ENCODE data around the gene CEP170B.
"Not testable (repeated sequence)": the region's sequence is repeated elsewhere in the genome, so short reads cannot be mapped to it uniquely, and the experiment has no call there.

The CEP170B gene

GRCh38 chr14:104888489-104889374, 23.7 kb downstream of the CEP170B start:
- no peak for TF ChIP-seq CTCF (IDR thresholded peaks at IDR 0.05)
- Histone ChIP-seq H3K27me3 (no peaks in the 10 kb centered on the region), H3K4me1 (no peaks in the 10 kb centered on the region), H3K9me3 (no peaks in the 10 kb centered on the region), H3K27ac (no peak overlapping the region), H3K4me3 (no peak overlapping the region), H3K36me3 (peaks cover 29 to 68% (median 49%) of the 10 kb centered on the region in 3 donors)
- DNase-seq, result peak in 1 of 2 donors; percentile 60
- intact Hi-C loops (cut with DNase I; ENCODE audit: low total_unique reads), result no loop called here

GRCh38 chr14:104889375-104889757, 24.3 kb downstream of the CEP170B start:
- Histone ChIP-seq H3K4me3 (no peak overlapping the region), H3K27ac (no peak overlapping the region), H3K9me3 (no peaks in the 10 kb centered on the region), H3K36me3 (peaks cover 23 to 68% (median 43%) of the 10 kb centered on the region in 3 donors), H3K27me3 (no peaks in the 10 kb centered on the region), H3K4me1 (no peaks in the 10 kb centered on the region)
- no peak for TF ChIP-seq CTCF (IDR thresholded peaks at IDR 0.05)
- intact Hi-C loops (cut with DNase I; ENCODE audit: low total_unique reads), result no loop called here
- DNase-seq, result peak in 1 of 2 donors; percentile 61

- H3K27me3 ChIP-seq; H3K27ac ChIP-seq; H3K9me3 ChIP-seq; H3K4me1 ChIP-seq; H3K4me3 ChIP-seq; intact Hi-C loops (cut with DNase I; ENCODE audit: low total_unique reads): not testable (repeated sequence)
- peaks cover 23 to 70% (median 44%) of the 10 kb centered on the region in 3 donors for H3K36me3 ChIP-seq
- DNase-seq, result peak in 1 of 2 donors; percentile 11
Observed at GRCh38 chr14:104890292-104890691, 25.2 kb downstream of the CEP170B start.

- no peak overlapping the region for H3K27ac ChIP-seq
- H3K4me3 ChIP-seq, result no peak overlapping the region
- H3K9me3 ChIP-seq, result no peaks in the 10 kb centered on the region
- H3K4me1 ChIP-seq, result peaks cover 0 to 16% (median 8%) of the 10 kb centered on the region in 4 donors
- intact Hi-C loops (cut with DNase I; ENCODE audit: low total_unique reads), result no loop called here
- peaks cover 17 to 62% (median 35%) of the 10 kb centered on the region in 3 donors for H3K36me3 ChIP-seq
- no peak for TF ChIP-seq CTCF (IDR thresholded peaks at IDR 0.05)
- DNase-seq, result peak in 1 of 2 donors; percentile 62
- no peaks in the 10 kb centered on the region for H3K27me3 ChIP-seq
Observed at GRCh38 chr14:104891121-104891551, 26.1 kb downstream of the CEP170B start.

GRCh38 chr14:104891664-104892530, 26.8 kb downstream of the CEP170B start:
- Histone ChIP-seq H3K36me3 (peaks cover 9 to 54% (median 27%) of the 10 kb centered on the region in 3 donors), H3K27me3 (no peaks in the 10 kb centered on the region), H3K27ac (no peak overlapping the region), H3K4me1 (peaks cover 0 to 21% (median 10%) of the 10 kb centered on the region in 4 donors), H3K9me3 (no peaks in the 10 kb centered on the region), H3K4me3 (no peak overlapping the region)
- peak in 1 of 2 donors; percentile 62 for DNase-seq
- intact Hi-C loops (cut with DNase I; ENCODE audit: low total_unique reads), result no loop called here
- no peak for TF ChIP-seq CTCF (IDR thresholded peaks at IDR 0.05)

All from tibial artery (tissue), 4 donors.